Loucy (cell line): ENCODE data around the gene UNG.

Experiments
- H2AFZ ChIP-seq: fragments of 200-600 bp; sonication (generic); 2 replicates; pipeline ENCODE4 v1.6.0; 2016; ENCODE audit warnings: antibody characterized with exemption, mild to moderate bottlenecking, low read length, moderate library complexity
- H3F3A ChIP-seq: fragments of 200-600 bp; 2 replicates; pipeline ENCODE4 v1.6.0; 2016; ENCODE audit warnings: antibody characterized with exemption, low read depth, mild to moderate bottlenecking
- H3K27me3 ChIP-seq: fragments of 200-600 bp; sonication (generic); 2 replicates; pipeline ENCODE4 v1.6.1; 2014; ENCODE audit warnings: low read length, mild to moderate bottlenecking; ENCODE audit not compliant: insufficient read depth, poor library complexity, severe bottlenecking
- H3K36me3 ChIP-seq: fragments of 200-600 bp; sonication (generic); 2 replicates; pipeline ENCODE4 v1.6.1; 2016; ENCODE audit warnings: low read length; ENCODE audit not compliant: insufficient read depth
- H3K4me1 ChIP-seq: fragments of 200-600 bp; sonication (generic); 2 replicates; pipeline ENCODE4 v1.5.1; 2014; ENCODE audit warnings: low read length, mild to moderate bottlenecking; ENCODE audit not compliant: insufficient read depth, poor library complexity, severe bottlenecking
- H3K4me2 ChIP-seq: fragments of 200-600 bp; sonication (generic); 2 replicates; pipeline ENCODE4 v1.6.0; 2014; ENCODE audit warnings: antibody characterized with exemption, low read length, low read depth, mild to moderate bottlenecking; ENCODE audit not compliant: poor library complexity, severe bottlenecking
- H3K4me3 ChIP-seq: fragments of 200-600 bp; sonication (generic); 2 replicates; pipeline ENCODE4 v1.5.1; 2014; ENCODE audit warnings: low read length, mild to moderate bottlenecking, mixed read lengths; ENCODE audit not compliant: poor library complexity, severe bottlenecking
- H3K79me2 ChIP-seq: fragments of 200-600 bp; sonication (generic); 2 replicates; pipeline ENCODE4 v1.6.1; 2014; ENCODE audit warnings: low read length; ENCODE audit not compliant: insufficient read depth
- H3K9ac ChIP-seq: fragments of 200-600 bp; sonication (generic); 2 replicates; pipeline ENCODE4 v1.6.0; 2014; ENCODE audit warnings: mild to moderate bottlenecking, low read depth, low read length, moderate library complexity; ENCODE audit not compliant: poor library complexity, severe bottlenecking
- H3K9me2 ChIP-seq: fragments of 200-600 bp; sonication (generic); replicated peaks from 2 replicates; pipeline ENCODE4 v1.6.1; 2016; ENCODE audit warnings: low read depth, low read length, mixed read lengths
- H3K9me3 ChIP-seq: fragments of 200-600 bp; sonication (generic); 2 replicates; pipeline ENCODE4 v1.6.1; 2014; ENCODE audit warnings: mild to moderate bottlenecking, antibody characterized with exemption, low read length, low read depth; ENCODE audit not compliant: insufficient read depth
- H4K20me1 ChIP-seq: fragments of 200-600 bp; sonication (generic); 2 replicates; pipeline ENCODE4 v1.6.0; 2014; ENCODE audit warnings: antibody characterized with exemption, low read length, mild to moderate bottlenecking; ENCODE audit not compliant: insufficient read depth, poor library complexity, severe bottlenecking
- CTCF ChIP-seq: fragments of 200-600 bp; sonication (generic); conservative IDR thresholded peaks from 2 replicates; pipeline ENCODE4 v1.5.1; 2014; ENCODE audit warnings: mild to moderate bottlenecking, antibody characterized with exemption, low read length
- EZH2phosphoT487 ChIP-seq: fragments of 200-600 bp; IDR thresholded peaks from 2 replicates; pipeline ENCODE4 v1.6.1; 2018; ENCODE audit warnings: antibody characterized with exemption, mild to moderate bottlenecking, moderate library complexity, borderline replicate concordance

The UNG gene

GRCh38 chr12:109110988-109111495, 13.6 kb downstream of the UNG start:
- Histone ChIP-seq H3K9me3 (no peaks in the 10 kb centered on the region), H3K27me3 (no peaks in the 10 kb centered on the region), H4K20me1 (peaks cover 8% of the 10 kb centered on the region), H3K4me2 (no peak overlapping the region), H2AFZ (no peak overlapping the region), H3K79me2 (no peaks in the 10 kb centered on the region), H3K4me3 (no peak overlapping the region), H3F3A (no peaks in the 10 kb centered on the region), H3K4me1 (peaks cover 8% of the 10 kb centered on the region), H3K9ac (no peak overlapping the region), H3K9me2 (no peaks in the 10 kb centered on the region), H3K36me3 (peaks cover 35% of the 10 kb centered on the region; the same call in 1 of the 2 replicates)
- TF ChIP-seq CTCF (no peak), EZH2phosphoT487 (no peak)

- H3F3A ChIP-seq, result no peaks in the 10 kb centered on the region
- H3K4me1 ChIP-seq, result peaks cover 15% of the 10 kb centered on the region
- no peak overlapping the region for H2AFZ ChIP-seq
- no peak overlapping the region for H3K4me3 ChIP-seq
- no peak overlapping the region for H3K9ac ChIP-seq
- H3K4me2 ChIP-seq, result no peak overlapping the region
- H3K79me2 ChIP-seq, result no peaks in the 10 kb centered on the region
- TF ChIP-seq EZH2phosphoT487, result no peak
- no peak for TF ChIP-seq CTCF
- H3K27me3 ChIP-seq, result no peaks in the 10 kb centered on the region
- H3K9me3 ChIP-seq, result no peaks in the 10 kb centered on the region
- H3K9me2 ChIP-seq, result no peaks in the 10 kb centered on the region
- H4K20me1 ChIP-seq, result peaks cover 3% of the 10 kb centered on the region
- peaks cover 21% of the 10 kb centered on the region; the same call in 1 of the 2 replicates for H3K36me3 ChIP-seq
Measured at GRCh38 chr12:109112720-109113465, 15.5 kb downstream of the UNG start.

- Histone ChIP-seq H3K79me2 (no peaks in the 10 kb centered on the region), H3K9ac (no peak overlapping the region), H3F3A (no peaks in the 10 kb centered on the region), H3K9me2 (no peaks in the 10 kb centered on the region), H3K27me3 (no peaks in the 10 kb centered on the region), H3K36me3 (peaks cover 13% of the 10 kb centered on the region; the same call in 1 of the 2 replicates), H2AFZ (no peak overlapping the region), H4K20me1 (no peaks in the 10 kb centered on the region), H3K4me2 (no peak overlapping the region), H3K4me1 (peaks cover 15% of the 10 kb centered on the region), H3K9me3 (no peaks in the 10 kb centered on the region), H3K4me3 (no peak overlapping the region)
- TF ChIP-seq EZH2phosphoT487 (no peak), CTCF (no peak)
Measured at GRCh38 chr12:109113661-109114321, 16.4 kb downstream of the UNG start.
